IMR-90 (cell line): ENCODE data around the gene TNNT1. TPM values are rescaled to one million over a fixed set of nuclear protein-coding genes. Genes with fewer than 3 reads are reported as not detected.

Source experiments
- ATAC-seq: fragments of 200-7000 bp; cut with Tn5 transposase; 2 replicates; pipeline ENCODE4 v1.9.1; 2020; ENCODE audit warnings: low read depth, mild to moderate bottlenecking, moderate library complexity
- Bru-seq: library from RNA; stranded (reverse); fragments of 400-500 nt; gene quantifications from one replicate; lab custom pipeline; 2021; lab: Mats Ljungman, UMichigan
- BruChase-seq, 2 experiments: library from RNA; stranded (reverse); fragments of 400-500 nt; gene quantifications; one replicate each; lab custom pipeline; 2021; lab: Mats Ljungman, UMichigan
- BruUV-seq: library from RNA; stranded (reverse); fragments of 400-500 nt; replicated peaks from 2 replicates; lab custom pipeline; 2021; lab: Mats Ljungman, UMichigan
- CTCF ChIA-PET: fragments of 300-600 bp; formaldehyde crosslinking; extraction: SDS; loops from one replicate; lab custom pipeline; 2021; ENCODE audit warnings: antibody characterized with exemption; lab: Yijun Ruan, JAX
- POLR2A ChIA-PET: fragments of 300-600 bp; sonication (Branson Sonifier 250); formaldehyde crosslinking; loops from one replicate; lab custom pipeline; 2022; ENCODE audit warnings: antibody characterized with exemption; ENCODE audit not compliant: unreplicated experiment; lab: Charles Lee
- DNase-seq: peaks from one replicate; pipeline ENCODE4 v3.0.0; 2013
- H2AFZ ChIP-seq: replicated peaks from 2 replicates; pipeline ENCODE3; 2013; ENCODE audit warnings: low read length, mild to moderate bottlenecking; ENCODE audit not compliant: poor library complexity
- H2AK5ac ChIP-seq: 2 replicates; pipeline ENCODE4 v1.6.1; 2013; ENCODE audit warnings: low read depth, low read length, inconsistent platforms
- H2AK9ac ChIP-seq: replicated peaks from 2 replicates; pipeline ENCODE3; 2013; ENCODE audit warnings: mild to moderate bottlenecking, low read depth, low read length, moderate library complexity; ENCODE audit not compliant: poor library complexity
- H2BK120ac ChIP-seq: 2 replicates; pipeline ENCODE4 v1.6.1; 2013; ENCODE audit warnings: low read depth, low read length, inconsistent platforms
- H2BK15ac ChIP-seq: 3 replicates; pipeline ENCODE4 v1.6.1; 2013; ENCODE audit warnings: low read depth, low read length, inconsistent platforms
- H2BK20ac ChIP-seq: 2 replicates; pipeline ENCODE4 v1.6.1; 2013; ENCODE audit warnings: low read depth, mild to moderate bottlenecking, inconsistent platforms, low read length, moderate library complexity
- H2BK5ac ChIP-seq: 2 replicates; pipeline ENCODE4 v1.6.1; 2013; ENCODE audit warnings: mild to moderate bottlenecking, low read depth, low read length, inconsistent platforms; ENCODE audit not compliant: poor library complexity, severe bottlenecking
- H3K14ac ChIP-seq: replicated peaks from 2 replicates; pipeline ENCODE4 v1.6.1; 2013; ENCODE audit warnings: low read depth, low read length, inconsistent platforms
- H3K18ac ChIP-seq: 2 replicates; pipeline ENCODE4 v1.6.1; 2013; ENCODE audit warnings: low read depth, low read length, control low read depth
- H3K23ac ChIP-seq: 2 replicates; pipeline ENCODE4 v1.6.1; 2013; ENCODE audit warnings: low read depth, low read length, inconsistent platforms
- H3K27ac ChIP-seq: 2 replicates; pipeline ENCODE4 v1.5.1; 2013; ENCODE audit warnings: mild to moderate bottlenecking, control low read depth, low read length; ENCODE audit not compliant: insufficient read depth
- H3K27me3 ChIP-seq: 2 replicates; pipeline ENCODE4 v1.6.1; 2013; ENCODE audit warnings: low read length; ENCODE audit not compliant: control insufficient read depth, insufficient read depth
- H3K36me3 ChIP-seq: 2 replicates; pipeline ENCODE4 v1.6.1; 2013; ENCODE audit warnings: low read length, mixed read lengths; ENCODE audit not compliant: control insufficient read depth, insufficient read depth
- H3K4ac ChIP-seq: 2 replicates; pipeline ENCODE4 v1.6.1; 2013; ENCODE audit warnings: low read depth, low read length, inconsistent platforms
- H3K4me1 ChIP-seq: 2 replicates; pipeline ENCODE4 v1.6.1; 2013; ENCODE audit warnings: low read length, mixed read lengths; ENCODE audit not compliant: control insufficient read depth, insufficient read depth
- H3K4me2 ChIP-seq: 2 replicates; pipeline ENCODE4 v1.6.1; 2013; ENCODE audit warnings: low read depth, mild to moderate bottlenecking, control low read depth, low read length, moderate library complexity
- H3K4me3 ChIP-seq: 2 replicates; pipeline ENCODE4 v1.5.1; 2013; ENCODE audit warnings: low read depth, mild to moderate bottlenecking, control low read depth, low read length, moderate library complexity; ENCODE audit not compliant: insufficient read depth
- H3K56ac ChIP-seq: 2 replicates; pipeline ENCODE4 v1.6.1; 2013; ENCODE audit warnings: low read length, inconsistent platforms; ENCODE audit not compliant: insufficient read depth; ENCODE audit errors: extremely low read depth
- H3K79me1 ChIP-seq, 2 experiments: 2 replicates each; pipeline ENCODE4 v1.6.1; 2013; ENCODE audit warnings: low read length in 2 of 2, inconsistent platforms in 1 of 2, low read depth in 1 of 2
- H3K9ac ChIP-seq: 2 replicates; pipeline ENCODE4 v1.6.1; 2013; ENCODE audit warnings: low read depth, low read length, control low read depth
- H3K9me1 ChIP-seq: 2 replicates; pipeline ENCODE4 v1.6.1; 2013; ENCODE audit warnings: low read length, inconsistent platforms; ENCODE audit not compliant: insufficient read depth
- H3K9me3 ChIP-seq: 2 replicates; pipeline ENCODE4 v1.6.1; 2013; ENCODE audit warnings: low read length; ENCODE audit not compliant: control insufficient read depth, insufficient read depth
- H4K20me1 ChIP-seq: 2 replicates; pipeline ENCODE4 v1.6.1; 2013; ENCODE audit warnings: low read length, inconsistent platforms; ENCODE audit not compliant: insufficient read depth
- H4K5ac ChIP-seq: 2 replicates; pipeline ENCODE4 v1.6.1; 2013; ENCODE audit warnings: mild to moderate bottlenecking, low read depth, low read length, control low read depth
- H4K8ac ChIP-seq, 2 experiments: 2 replicates each; pipeline ENCODE4 v1.6.1; 2013; ENCODE audit warnings: low read depth in 2 of 2, low read length in 2 of 2, control low read depth in 1 of 2, inconsistent platforms in 1 of 2
- H4K91ac ChIP-seq: 2 replicates; pipeline ENCODE4 v1.6.1; 2013; ENCODE audit warnings: low read depth, low read length, inconsistent platforms; ENCODE audit not compliant: insufficient read depth
- BHLHE40 ChIP-seq: fragments of 150-350 bp; IDR thresholded peaks from 2 replicates; pipeline ENCODE4 v1.6.1; 2016; ENCODE audit warnings: mild to moderate bottlenecking, low read depth, low read length
- CEBPB ChIP-seq: IDR thresholded peaks from 2 replicates; pipeline ENCODE4 v1.6.1; 2012; ENCODE audit warnings: low read depth, low read length, improper control_type of control experiment
- CHD1 ChIP-seq: IDR thresholded peaks from 2 replicates; pipeline ENCODE4 v1.6.1; 2012; ENCODE audit warnings: low read depth, low read length, improper control_type of control experiment
- CTCF ChIP-seq: conservative IDR thresholded peaks from 2 replicates; pipeline ENCODE4 v1.5.1; 2012; ENCODE audit warnings: mild to moderate bottlenecking, low read depth, low read length, improper control_type of control experiment
- FOS ChIP-seq: fragments of 150-350 bp; IDR thresholded peaks from 2 replicates; pipeline ENCODE4 v1.6.1; 2016; ENCODE audit warnings: low read depth, low read length
- MAFK ChIP-seq: IDR thresholded peaks from 2 replicates; pipeline ENCODE4 v1.6.1; 2012; ENCODE audit warnings: low read depth, low read length, improper control_type of control experiment
- MAZ ChIP-seq: IDR thresholded peaks from 2 replicates; pipeline ENCODE4 v1.6.1; 2012; ENCODE audit warnings: low read depth, mild to moderate bottlenecking, low read length, improper control_type of control experiment, moderate library complexity, borderline replicate concordance
- MXI1 ChIP-seq: IDR thresholded peaks from 2 replicates; pipeline ENCODE4 v1.6.1; 2012; ENCODE audit warnings: low read depth, mild to moderate bottlenecking, low read length, moderate library complexity, borderline replicate concordance
- POLR2A ChIP-seq: IDR thresholded peaks from 2 replicates; pipeline ENCODE4 v1.6.1; 2012; ENCODE audit warnings: mild to moderate bottlenecking, low read depth, low read length
- RAD21 ChIP-seq: IDR thresholded peaks from 2 replicates; pipeline ENCODE4 v1.6.1; 2012; ENCODE audit warnings: low read length, improper control_type of control experiment
- RCOR1 ChIP-seq: IDR thresholded peaks from 2 replicates; pipeline ENCODE4 v1.6.1; 2012; ENCODE audit warnings: mild to moderate bottlenecking, low read length, improper control_type of control experiment; ENCODE audit not compliant: insufficient replicate concordance
- RFX5 ChIP-seq: IDR thresholded peaks from 2 replicates; pipeline ENCODE4 v1.8.0; 2012; ENCODE audit warnings: low read depth, mild to moderate bottlenecking, low read length, moderate library complexity
- SMC3 ChIP-seq: fragments of 150-350 bp; IDR thresholded peaks from 2 replicates; pipeline ENCODE4 v1.6.1; 2016; ENCODE audit warnings: low read depth, mild to moderate bottlenecking, antibody characterized with exemption, low read length, moderate library complexity
- USF2 ChIP-seq: fragments of 150-350 bp; IDR thresholded peaks from 2 replicates; pipeline ENCODE4 v1.6.1; 2017; ENCODE audit warnings: mild to moderate bottlenecking, antibody characterized with exemption, low read length, low read depth
- WGBS, 2 experiments: methylation state at CpG; one replicate each; pipeline versions ENCODE4 v1.1.5 to v1.1.7; 2013; ENCODE audit warnings: missing lambda C conversion rate in 2 of 2; ENCODE audit not compliant: insufficient read length in 1 of 2; ENCODE audit errors: extremely low coverage in 2 of 2; 5-methylcytosine and 5-hydroxymethylcytosine counted together
- dilution Hi-C: fragments of 300-500 bp; cut with HindIII; formaldehyde crosslinking; loops from one replicate; pipeline ENCODE4 v1.14.3; 2018; ENCODE audit warnings: low sequenced_read_pairs; ENCODE audit not compliant: unreplicated experiment
- in situ Hi-C: fragments of 300-500 bp; cut with MboI; formaldehyde crosslinking; loops from 3 replicates; pipeline ENCODE4 v1.14.3; 2019; ENCODE audit warnings: low sequenced_read_pairs, inconsistent platforms, mixed read lengths
- intact Hi-C: fragments of 100-400 bp; cut with micrococcal nuclease; formaldehyde crosslinking; loops from 2 replicates; pipeline ENCODE4 v1.10.0; 2022
- long read RNA-seq: library from polyadenylated mRNA; unstranded; transcript quantifications from one replicate; pipeline ENCODE4 v2.0.0, GENCODE V29; 2021; ENCODE audit not compliant: unreplicated experiment
- polyA plus RNA-seq, 3 experiments: library from polyadenylated mRNA; depleted of rRNA; stranded (reverse); fragments of >200 nt; gene quantifications; 2 replicates each; pipeline ENCODE4 v1.2.3, GENCODE V29; 2012; ENCODE audit warnings: low replicate concordance in 1 of 3
- total RNA-seq: library from RNA; depleted of rRNA; stranded (reverse); fragments of >200 nt; gene quantifications from 2 replicates; pipeline ENCODE4 v1.2.3, GENCODE V29; 2012; rRNA removed

Gene TNNT1
- total RNA-seq (1.3 and 3.1 TPM in 2 replicates), polyA plus RNA-seq (2012; rRNA removed) (2.5 and 2.6 TPM in 2 replicates), Bru-seq, nascent RNA (percentile 11 among the genes with signal in this experiment), BruChase-seq, experiment 1, labeled RNA remaining after a 6-hour chase (percentile 5 among the genes with signal in this experiment), BruChase-seq, experiment 2, labeled RNA remaining after a 2-hour chase (percentile 5 among the genes with signal in this experiment)
- polyA plus RNA-seq (2012; cell fraction: cytosol; rRNA removed), result 1.4 and 3.4 TPM in 2 replicates
- polyA plus RNA-seq (2012; cell fraction: nucleus; rRNA removed; ENCODE audit: low replicate concordance), result 1.1 and 2.2 TPM in 2 replicates
- long read RNA-seq, partial matches to known transcripts, result 0 of 1 reads
- long read RNA-seq, other reads (novel, unspliced or antisense), result 0 of 1 reads

DNA sequence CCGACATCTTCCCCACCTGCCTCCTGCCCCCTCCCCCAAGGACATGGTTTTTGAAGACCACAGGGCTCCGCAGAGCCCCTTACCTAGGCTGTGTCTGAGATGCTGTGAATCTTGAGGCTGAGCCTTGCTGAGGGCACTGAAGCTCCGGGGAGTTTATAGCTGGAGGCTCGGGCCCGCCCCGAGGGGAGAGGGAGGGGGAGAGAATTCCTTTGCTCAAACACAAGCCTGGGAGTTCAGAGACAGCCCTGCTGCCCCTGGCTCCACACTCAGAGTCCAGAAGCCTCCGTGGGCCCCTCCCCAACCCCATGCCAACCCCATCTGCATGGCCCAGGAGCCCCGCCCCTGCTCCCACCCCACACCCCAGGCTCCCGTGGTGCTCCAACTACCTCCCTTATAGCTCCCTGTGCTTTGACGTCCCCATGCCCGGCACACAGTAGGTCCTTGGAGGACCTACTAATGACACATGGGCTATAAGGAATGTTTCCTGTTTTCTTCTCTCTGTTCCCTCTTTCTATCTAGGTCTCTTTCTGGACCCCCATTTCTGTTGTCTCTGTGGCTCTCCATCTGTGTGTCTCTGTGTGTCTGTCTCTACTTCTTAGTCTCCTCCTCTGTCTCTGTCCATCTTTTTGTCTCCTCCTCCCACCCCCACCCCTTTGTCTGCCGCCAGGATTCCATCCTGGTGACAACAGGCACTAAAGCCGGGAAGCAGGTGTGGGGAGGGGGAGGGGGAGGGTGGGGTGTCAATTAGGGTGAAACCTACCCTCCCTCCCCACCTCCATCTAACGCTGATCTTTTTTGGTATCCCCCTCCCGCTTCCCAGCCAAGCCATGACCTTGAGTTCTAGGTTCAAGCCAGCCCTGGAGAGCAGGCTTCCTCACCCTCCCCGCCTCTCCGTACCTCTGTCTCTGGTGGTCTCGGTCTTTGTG is at the start of gene TNNT1:
Gene TNNT1 (minus strand): TSS at position 129 of the 926 bp plus-strand sequence. CDS start 2,049 bp downstream, outside the sequence.
- no peak within 1 kb of the TSS for H3K23ac ChIP-seq
- ATAC-seq (peak; percentile 64), DNase-seq (no peak)
- H2BK120ac ChIP-seq, result no peak within 1 kb of the TSS
- no peaks in the 10 kb centered on the region for H3K79me1 ChIP-seq
- intact Hi-C loops, result loop anchor here (10.0 kb wide), 1 partner anchor 145 kb away; no protein-coding TSS in a partner anchor
- no peak within 1 kb of the TSS for H3K18ac ChIP-seq
- no peak for TF ChIP-seq FOS
- TF ChIP-seq MAZ, result no peak
- no peak for TF ChIP-seq CEBPB
- TF ChIP-seq POLR2A, result no peak
- TF ChIP-seq MAFK, result no peak
- no peak for TF ChIP-seq SMC3
- TF ChIP-seq RCOR1, result no peak
- TF ChIP-seq RAD21, result no peak
- TF ChIP-seq MXI1, result no peak
- TF ChIP-seq BHLHE40, result no peak
- TF ChIP-seq USF2, result no peak
- no peak for TF ChIP-seq RFX5
- TF ChIP-seq CTCF, result no peak
- no peak for TF ChIP-seq CHD1
- no TSS peak for BruUV-seq
- H3K56ac ChIP-seq, result no peak within 1 kb of the TSS
- H3K27me3 ChIP-seq, result peaks cover 46% of the 10 kb centered on the region
- H3K4me1 ChIP-seq, result peaks cover 1% of the 10 kb centered on the region; the same call in 1 of the 2 replicates
- no peaks in the 10 kb centered on the region for H3K36me3 ChIP-seq
- H2BK15ac ChIP-seq, result no peak within 1 kb of the TSS
- H3K9me1 ChIP-seq, result no peaks in the 10 kb centered on the region
- no peak within 1 kb of the TSS for H2AFZ ChIP-seq
- no peak within 1 kb of the TSS for H2AK5ac ChIP-seq
- ChIA-PET CTCF (interaction anchor here (0.6 kb wide), 1 partner anchor 15 kb away, joined by 6 read pairs; no protein-coding TSS in a partner anchor), POLR2A (no interaction called here)
- no peak within 1 kb of the TSS for H3K9ac ChIP-seq
- H2BK20ac ChIP-seq, result no peak within 1 kb of the TSS
- no peak within 1 kb of the TSS for H4K91ac ChIP-seq
- H4K5ac ChIP-seq, result no peak within 1 kb of the TSS
- no peak within 1 kb of the TSS for H2BK5ac ChIP-seq
- H3K4ac ChIP-seq, result no peak within 1 kb of the TSS
- no peak within 1 kb of the TSS for H3K27ac ChIP-seq
- no peak within 1 kb of the TSS for H3K4me3 ChIP-seq
- no peak within 1 kb of the TSS for H4K8ac ChIP-seq
- no peaks in the 10 kb centered on the region for H4K20me1 ChIP-seq
- no peak within 1 kb of the TSS for H2AK9ac ChIP-seq
- H3K9me3 ChIP-seq, result no peaks in the 10 kb centered on the region
- in situ Hi-C loops, result no loop called here
- H3K14ac ChIP-seq, result no peak within 1 kb of the TSS
- 10% methylated on average over 2 of the region's 18 CpGs; no CpG with 5 or more reads in 1 of the 2 experiments for WGBS, 2 experiments
- dilution Hi-C loops, result no loop called here
- no peak within 1 kb of the TSS for H3K4me2 ChIP-seq
